GM12891 (cell line): ENCODE results near the gene GLT8D1. TPM values are rescaled to one million over a fixed set of nuclear protein-coding genes. Genes with fewer than 3 reads are reported as not detected.

Experiments
- DNase-seq: peaks from one replicate; pipeline ENCODE4 v3.0.0; 2011; ENCODE audit warnings: low spot score; ENCODE audit not compliant: insufficient read length
- FAIRE-seq: peaks from 2 replicates; lab custom pipeline; 2011; peaks lifted over from hg19 to GRCh38; lab: Jason Lieb, UNC
- PAX5 ChIP-seq: IDR thresholded peaks from 2 replicates; pipeline ENCODE4 v1.6.1; 2011; ENCODE audit warnings: low read length, moderate library complexity, mild to moderate bottlenecking; ENCODE audit not compliant: insufficient read depth, severe bottlenecking
- POLR2A ChIP-seq: IDR thresholded peaks from 2 replicates; pipeline ENCODE4 v1.6.1; 2011; ENCODE audit warnings: low read depth, low read length, control low read depth
- POLR2AphosphoS5 ChIP-seq: IDR thresholded peaks from 2 replicates; pipeline ENCODE4 v1.6.1; 2011; ENCODE audit warnings: low read depth, low read length, control low read depth
- POU2F2 ChIP-seq: IDR thresholded peaks from 2 replicates; pipeline ENCODE4 v1.6.1; 2011; ENCODE audit warnings: low read depth, mild to moderate bottlenecking, control low read depth, low read length, moderate library complexity
- SPI1 ChIP-seq: IDR thresholded peaks from 2 replicates; pipeline ENCODE4 v1.6.1; 2011; ENCODE audit warnings: low read depth, low read length, control low read depth
- TAF1 ChIP-seq: IDR thresholded peaks from 2 replicates; pipeline ENCODE4 v1.6.1; 2011; ENCODE audit warnings: low read depth, low read length, control low read depth
- polyA plus RNA-seq: library from polyadenylated mRNA; unstranded; fragments of >200 nt; gene quantifications from one replicate; pipeline ENCODE4 v1.2.1, GENCODE V29; 2012; ENCODE audit warnings: low read depth, missing spikeins, inconsistent platforms; ENCODE audit not compliant: missing spikeins

Gene GLT8D1, protein sequence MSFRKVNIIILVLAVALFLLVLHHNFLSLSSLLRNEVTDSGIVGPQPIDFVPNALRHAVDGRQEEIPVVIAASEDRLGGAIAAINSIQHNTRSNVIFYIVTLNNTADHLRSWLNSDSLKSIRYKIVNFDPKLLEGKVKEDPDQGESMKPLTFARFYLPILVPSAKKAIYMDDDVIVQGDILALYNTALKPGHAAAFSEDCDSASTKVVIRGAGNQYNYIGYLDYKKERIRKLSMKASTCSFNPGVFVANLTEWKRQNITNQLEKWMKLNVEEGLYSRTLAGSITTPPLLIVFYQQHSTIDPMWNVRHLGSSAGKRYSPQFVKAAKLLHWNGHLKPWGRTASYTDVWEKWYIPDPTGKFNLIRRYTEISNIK
- polyA plus RNA-seq = 34.8 TPM

DNA sequence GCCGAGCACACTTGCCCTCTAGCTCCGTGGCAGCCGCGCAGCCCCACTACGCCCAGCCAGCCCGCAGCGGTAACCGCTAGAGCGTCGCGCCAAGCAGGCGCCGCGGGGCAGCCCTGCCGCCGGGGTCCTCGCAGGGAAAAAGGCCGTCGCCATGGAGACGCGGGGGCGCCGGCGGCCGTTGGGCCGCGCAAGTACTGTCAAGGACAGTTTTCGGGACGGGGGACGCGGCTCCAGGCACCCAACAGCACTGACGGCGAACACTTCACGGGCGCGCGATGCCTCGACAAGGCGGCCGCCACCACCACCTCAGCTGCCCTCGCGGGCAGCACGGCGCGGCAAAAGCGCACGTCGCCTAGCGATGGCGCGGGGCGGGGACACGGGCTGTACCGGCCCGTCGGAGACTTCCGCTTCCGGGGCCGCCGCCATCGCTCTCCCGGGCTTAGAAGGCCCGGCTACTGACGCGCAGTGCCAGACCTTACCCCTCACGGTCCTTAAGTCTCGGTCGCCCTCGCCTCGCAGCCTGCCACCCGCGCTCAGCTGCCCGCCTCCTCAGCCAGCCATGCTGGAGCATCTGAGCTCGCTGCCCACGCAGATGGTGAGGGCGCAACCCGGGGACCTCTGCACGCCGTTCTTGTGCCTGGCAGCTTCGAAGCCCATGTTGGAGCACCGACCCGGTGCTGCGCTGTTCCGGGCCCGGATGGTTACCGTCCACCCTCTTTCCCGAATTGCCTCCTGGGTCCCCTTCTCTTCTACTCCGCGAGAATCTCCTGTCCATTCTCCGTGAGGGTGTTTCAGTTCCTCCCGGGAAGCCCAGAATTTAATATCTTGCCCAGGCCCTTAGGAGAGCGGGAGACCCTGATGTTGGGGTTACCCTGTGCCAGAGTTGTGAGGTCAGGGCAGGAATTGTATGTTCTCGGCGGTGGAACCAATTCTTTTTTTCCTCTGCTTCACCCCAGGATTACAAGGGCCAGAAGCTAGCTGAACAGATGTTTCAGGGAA lies at the start of gene GLT8D1, which contains the start of gene SPCS1:
Gene GLT8D1 (minus strand): TSS at position 104 of the 999 bp plus-strand sequence. CDS start 5,331 bp downstream, outside the sequence.
Gene SPCS1 (plus strand): TSS at position 419 of the 999 bp plus-strand sequence. CDS start 141 bp downstream, at position 560.
- peak; percentile 69 for TF ChIP-seq SPI1
- TF ChIP-seq POU2F2 = no peak; the same call in 1 of the 2 replicates
- TF ChIP-seq TAF1 = peak; percentile 53; the same call in 1 of the 2 replicates
- TF ChIP-seq POLR2AphosphoS5 = peak; percentile 78; the same call in 1 of the 2 replicates
- TF ChIP-seq POLR2A = peak; percentile 83
- TF ChIP-seq PAX5 = no peak
- DNase-seq (peak; percentile 83), FAIRE-seq (peak; percentile 97)

DNA sequence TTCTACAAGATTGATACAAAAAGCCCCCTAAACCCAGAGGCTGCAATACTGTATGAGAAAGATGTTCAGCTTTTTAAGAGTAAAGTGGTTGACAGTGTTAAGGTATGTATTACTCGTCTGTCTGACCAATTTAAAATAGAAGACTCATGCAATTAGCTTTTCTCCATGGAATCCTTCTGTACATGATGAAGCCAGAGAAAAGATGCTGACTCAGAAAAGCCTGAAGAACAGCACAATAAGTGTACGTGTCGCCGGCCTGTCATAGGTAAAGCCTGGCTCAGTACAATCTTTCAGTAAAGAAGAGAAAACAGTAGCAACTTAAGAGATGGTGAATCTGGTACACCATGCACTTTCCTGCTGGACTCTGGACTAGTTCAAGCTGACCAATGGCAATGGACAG lies 48.8 kb upstream of the GLT8D1 start:
- TF ChIP-seq POLR2A = no peak
- TF ChIP-seq TAF1 = no peak
- no peak for TF ChIP-seq POU2F2
- TF ChIP-seq SPI1 = no peak
- TF ChIP-seq PAX5 = no peak
- no peak for TF ChIP-seq POLR2AphosphoS5
- DNase-seq = no peak
- FAIRE-seq = no peak

DNA sequence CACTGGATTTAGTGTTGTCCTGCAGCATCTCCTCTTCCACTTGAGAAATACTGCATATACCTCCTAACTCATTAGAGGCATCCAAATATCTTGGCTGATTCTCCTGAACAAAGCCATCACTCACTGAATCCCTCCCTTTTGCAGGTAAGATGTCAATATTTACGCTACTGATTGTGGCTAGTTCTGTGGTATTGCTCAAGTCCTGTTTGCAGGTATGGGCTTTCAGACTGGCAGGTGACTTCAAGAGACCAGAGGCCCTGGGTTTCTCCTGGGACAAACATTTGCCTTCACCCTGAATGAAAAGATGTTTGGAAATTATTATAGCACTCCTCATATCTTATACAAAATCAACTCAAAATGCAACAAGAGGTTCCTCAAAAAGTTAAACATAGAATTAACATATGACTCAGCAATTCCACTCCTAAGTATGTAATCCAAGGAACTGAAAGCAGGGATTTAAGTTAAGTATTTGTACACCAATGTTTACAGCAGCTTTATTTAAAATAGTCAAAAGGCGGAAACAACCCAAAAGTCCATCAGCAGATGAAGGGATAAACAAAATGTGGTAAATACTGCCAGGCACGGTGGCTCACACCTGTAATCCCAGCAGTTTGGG lies 46.6 kb upstream of the GLT8D1 start:
- DNase-seq (no peak), FAIRE-seq (peak; percentile 57)
- TF ChIP-seq POU2F2 (no peak), POLR2A (no peak), SPI1 (no peak), POLR2AphosphoS5 (no peak), TAF1 (no peak), PAX5 (no peak)

DNA sequence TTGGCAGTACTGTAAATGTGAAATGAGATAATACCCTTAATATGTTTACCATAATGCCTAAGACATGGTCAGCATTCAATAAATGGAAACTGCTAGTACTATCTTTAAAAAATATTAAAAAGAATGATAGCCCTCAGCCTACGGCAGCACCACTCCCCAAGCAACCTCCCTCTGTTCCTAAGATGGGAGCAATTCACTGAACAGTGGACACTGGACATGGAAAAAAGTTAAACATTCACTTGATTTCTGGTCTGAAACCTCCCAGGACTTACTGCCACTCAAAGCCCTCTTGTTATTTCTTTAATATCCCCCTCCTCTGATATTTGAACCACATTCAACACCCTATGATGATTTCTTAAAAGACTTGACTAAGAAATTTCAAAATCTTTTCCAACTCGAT lies 38.1 kb upstream of the GLT8D1 start:
- no peak for FAIRE-seq
- TF ChIP-seq POLR2A (no peak), POLR2AphosphoS5 (no peak), POU2F2 (no peak), SPI1 (no peak), PAX5 (no peak)
- DNase-seq = no peak

DNA sequence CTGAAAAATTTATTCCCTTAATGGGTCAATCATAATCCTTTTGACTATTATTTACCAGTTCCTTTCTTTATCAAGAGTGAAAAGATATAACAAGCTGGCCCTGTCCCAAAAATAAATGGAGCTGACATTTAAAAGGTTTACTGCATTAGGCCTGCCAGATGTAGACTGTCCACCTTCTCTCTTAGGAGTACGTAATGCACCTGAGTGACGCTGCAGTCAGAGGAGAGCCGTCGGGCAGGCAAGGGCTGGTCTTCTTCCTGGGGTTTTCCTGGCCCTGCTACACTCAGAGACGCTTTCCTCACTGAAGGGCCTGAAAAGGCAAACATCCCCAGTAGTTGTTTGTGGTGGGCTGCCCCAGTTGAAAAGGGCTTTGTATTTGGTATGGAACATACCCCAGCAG lies 37.6 kb upstream of the GLT8D1 start:
- TF ChIP-seq POLR2AphosphoS5 (no peak), SPI1 (no peak), POLR2A (no peak), PAX5 (no peak), POU2F2 (no peak), TAF1 (no peak)
- FAIRE-seq (no peak), DNase-seq (no peak)

DNA sequence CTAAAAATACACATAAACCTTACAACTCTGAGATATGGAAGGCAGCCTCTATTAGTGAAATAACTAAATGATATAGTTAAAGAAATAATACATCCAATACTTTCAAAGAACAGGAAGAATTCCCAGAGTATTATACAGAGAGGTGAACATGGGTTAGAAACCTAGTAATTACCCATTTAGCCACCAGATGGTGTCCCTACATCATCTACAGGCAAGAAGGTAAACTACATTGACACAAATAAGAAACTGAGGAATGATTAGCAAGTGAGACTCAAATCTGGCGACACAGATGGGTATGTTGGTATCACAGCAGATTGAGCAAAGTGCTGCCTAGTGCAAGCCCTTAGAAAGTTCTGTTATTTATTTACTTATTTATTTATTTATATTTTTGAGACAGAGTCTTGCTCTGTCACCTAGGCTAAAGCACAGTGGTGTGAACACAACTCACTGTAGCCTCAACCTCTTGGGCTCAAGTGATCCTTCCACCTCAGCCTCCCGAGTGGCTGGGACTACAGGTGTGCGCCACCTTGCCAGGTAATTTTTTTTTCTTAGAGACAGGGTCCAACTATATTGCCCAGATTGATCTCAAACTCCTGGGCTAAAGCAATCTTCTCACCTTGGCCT lies 36.9 kb upstream of the GLT8D1 start:
- no peak for TF ChIP-seq TAF1
- no peak for TF ChIP-seq POLR2A
- TF ChIP-seq PAX5 = no peak
- TF ChIP-seq POLR2AphosphoS5 = no peak
- TF ChIP-seq SPI1 = no peak
- TF ChIP-seq POU2F2 = no peak
- FAIRE-seq (peak; percentile 78), DNase-seq (peak; percentile 13)

DNA sequence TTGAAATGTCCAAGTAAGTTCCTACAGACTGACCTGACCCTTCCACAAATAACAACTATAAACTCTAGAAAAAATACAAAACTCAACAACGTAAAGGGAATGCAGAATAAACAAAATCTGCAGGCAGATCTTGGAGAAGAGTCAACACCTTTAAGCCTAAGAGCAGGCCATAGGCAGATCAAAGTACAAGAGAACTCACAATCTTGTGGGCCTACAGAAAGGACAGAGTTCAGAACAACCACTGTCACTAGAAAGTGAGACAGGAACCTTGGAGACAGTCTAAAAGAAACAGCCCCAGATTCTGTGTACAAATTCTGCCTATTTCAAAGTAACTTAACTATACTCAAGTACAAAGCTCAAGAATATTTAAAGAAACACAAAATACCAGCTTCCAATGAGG lies 34.1 kb upstream of the GLT8D1 start:
- no peak for DNase-seq
- TF ChIP-seq POU2F2 (no peak), PAX5 (no peak), POLR2A (no peak), POLR2AphosphoS5 (no peak), SPI1 (no peak), TAF1 (no peak)
- no peak for FAIRE-seq
